HG02884 (cell line): ENCODE results near the gene GSTM5.
A peak's percentile ranks its signal among the peaks of the same experiment; 100 is the strongest.
"Not testable (repeated sequence)": the region's sequence is repeated elsewhere in the genome, so short reads cannot be mapped to it uniquely, and the experiment has no call there.

Experiments
- ATAC-seq: cut with Tn5 transposase; IDR thresholded peaks from one replicate; pipeline ENCODE4 v1.9.1; 2021; ENCODE audit warnings: mild to moderate bottlenecking, moderate library complexity; ENCODE audit not compliant: unreplicated experiment

Gene GSTM5

GRCh38 chr1:109711593-109712320 lies at the start of gene GSTM5:
TSS of gene GSTM5 (plus strand) at chr1:109712251. CDS start at chr1:109712313, 62 bp downstream.
- ATAC-seq = not testable (repeated sequence)

DNA sequence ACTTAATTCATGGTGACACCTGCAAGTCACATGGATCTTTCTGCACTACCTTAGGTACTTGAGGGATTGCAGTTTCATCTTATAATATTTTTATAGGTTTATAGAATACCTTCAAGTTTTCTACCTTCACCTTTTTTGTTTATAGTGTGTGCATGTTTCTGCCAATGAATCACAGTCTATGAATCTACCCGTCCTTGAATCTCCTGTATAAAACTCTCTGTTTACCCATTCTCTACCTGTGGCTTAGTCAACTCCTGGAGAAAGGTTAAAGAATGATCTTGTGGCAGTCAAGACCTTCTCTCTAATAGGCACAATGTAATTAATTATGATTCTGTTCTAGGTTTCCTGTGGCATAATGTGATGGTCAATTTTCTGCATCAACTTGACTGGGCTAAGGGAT lies 47.4 kb upstream of the GSTM5 start:
- no peak for ATAC-seq

DNA sequence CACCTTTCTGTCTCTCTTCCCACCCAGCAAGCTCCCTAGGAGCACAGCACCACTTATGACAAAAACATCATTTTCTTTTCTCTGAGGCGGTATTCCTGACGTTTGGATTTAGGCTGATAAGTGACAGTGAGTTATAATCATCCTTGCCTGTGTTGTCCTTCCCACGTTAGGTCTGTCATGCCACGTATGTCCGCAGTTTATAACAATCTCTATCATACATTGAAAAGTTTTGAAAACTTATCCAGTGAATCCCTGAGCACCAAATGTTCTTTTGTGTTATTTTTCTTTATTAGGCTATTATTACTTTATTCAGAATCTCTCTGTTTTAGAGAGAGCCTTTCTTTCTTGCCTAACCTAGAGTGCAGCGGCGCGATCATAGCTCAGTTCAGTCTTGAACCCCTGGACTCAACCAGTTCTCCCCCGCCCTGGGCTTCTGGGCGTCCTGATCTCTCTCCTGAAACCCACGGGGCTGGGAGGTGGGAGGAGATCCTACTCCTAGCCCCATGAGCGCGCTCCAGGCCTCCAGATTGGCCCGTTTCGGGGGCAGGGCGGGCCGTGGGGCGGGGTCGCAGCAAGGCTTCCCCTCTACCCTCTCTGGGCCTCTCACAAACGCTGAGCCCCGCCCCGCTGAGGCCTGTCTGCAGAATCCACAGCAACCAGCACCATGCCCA lies 44.5 kb upstream of the GSTM5 start, which contains the start of gene GSTM2:
TSS of gene GSTM2 (plus strand) at position 606 of the 671 bp plus-strand sequence. CDS start at position 665, 59 bp downstream.
- peak; percentile 87 for ATAC-seq

DNA sequence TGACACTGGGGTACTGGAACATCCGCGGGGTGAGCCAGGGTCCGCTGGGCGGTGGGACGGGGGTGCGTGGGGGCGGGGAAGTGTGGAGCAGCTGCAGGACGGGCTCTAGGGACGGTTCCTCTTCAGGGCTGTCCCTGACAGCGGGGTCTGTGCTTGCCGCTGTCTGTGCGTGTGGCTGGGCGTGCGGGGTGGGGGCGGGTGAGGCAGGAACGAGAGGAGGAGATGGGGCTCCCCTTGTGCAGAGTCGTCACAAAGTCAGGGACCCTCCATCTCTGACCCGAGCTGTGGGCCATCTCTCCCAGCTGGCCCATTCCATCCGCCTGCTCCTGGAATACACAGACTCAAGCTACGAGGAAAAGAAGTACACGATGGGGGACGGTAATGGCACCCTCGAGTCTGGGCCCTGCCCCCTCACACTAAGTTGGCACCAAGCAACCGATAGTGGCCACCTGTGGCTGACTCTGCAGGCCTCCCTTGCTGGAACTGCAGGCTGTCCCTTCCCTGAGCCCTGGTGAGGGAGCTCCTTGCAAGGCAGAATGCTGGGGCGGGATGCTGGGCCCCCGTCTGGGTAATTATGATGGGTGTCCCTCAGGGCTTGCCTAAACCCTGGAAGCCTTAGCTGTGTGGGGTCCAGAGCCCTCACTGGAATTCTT lies 43.8 kb upstream of the GSTM5 start:
- no peak for ATAC-seq

- no peak for ATAC-seq
Observed at GRCh38 chr1:109669246-109669948, 42.7 kb upstream of the GSTM5 start.

DNA sequence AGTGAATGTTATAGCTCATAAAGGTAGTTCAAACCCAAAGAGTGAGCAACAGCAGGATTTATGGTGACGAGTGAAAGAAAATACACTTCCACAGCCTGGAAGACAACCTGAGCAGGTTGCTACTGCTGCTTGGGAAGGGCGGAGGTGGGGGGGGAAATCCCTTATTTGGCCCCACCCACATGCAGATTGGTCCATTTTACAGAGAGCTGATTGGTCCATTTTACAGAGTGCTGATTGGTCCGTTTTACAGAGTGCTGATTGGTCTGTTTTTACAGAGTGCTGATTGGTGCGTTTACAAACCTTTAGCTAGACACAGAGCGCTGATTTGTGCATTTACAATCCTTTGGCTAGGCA lies 42.1 kb upstream of the GSTM5 start:
- ATAC-seq = not testable (repeated sequence)

DNA sequence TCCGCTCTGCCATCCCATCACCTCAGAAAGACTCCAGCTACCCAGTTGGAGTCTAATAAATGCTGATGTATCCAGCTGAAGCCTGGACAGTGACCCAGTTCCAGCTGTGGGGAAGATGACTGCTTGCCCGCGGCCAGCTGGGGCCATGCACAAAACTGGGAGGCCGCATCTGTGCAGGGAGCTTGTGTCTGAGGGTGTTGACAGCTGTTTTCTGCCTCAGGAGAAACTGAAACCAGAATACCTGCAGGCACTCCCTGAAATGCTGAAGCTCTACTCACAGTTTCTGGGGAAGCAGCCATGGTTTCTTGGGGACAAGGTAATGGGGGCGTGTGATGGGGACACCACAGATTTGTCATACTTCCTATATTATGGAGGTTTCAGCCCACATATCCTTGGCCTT lies 41.0 kb upstream of the GSTM5 start:
- ATAC-seq = no peak

DNA sequence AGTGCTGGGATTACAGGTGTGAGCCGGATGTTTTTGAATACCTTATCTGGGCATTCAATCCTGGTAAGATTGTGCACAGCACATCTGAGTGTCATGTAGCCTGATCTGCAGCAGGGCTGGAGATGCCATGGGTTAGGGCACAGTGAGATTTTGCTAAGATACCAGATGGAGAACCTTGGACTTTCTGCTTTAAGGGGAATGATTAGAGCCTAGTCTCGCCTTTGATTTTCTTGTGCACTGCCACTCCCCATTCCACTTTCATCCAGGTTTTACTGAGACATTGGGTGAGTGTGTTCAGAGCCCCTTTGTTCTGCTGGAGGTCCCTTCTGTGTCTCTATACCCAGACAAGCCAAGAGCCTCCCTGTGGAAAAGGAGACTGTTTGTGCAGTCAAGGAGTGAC lies 38.2 kb upstream of the GSTM5 start:
- ATAC-seq = not testable (repeated sequence)

- ATAC-seq = not testable (repeated sequence)
Observed at GRCh38 chr1:109676683-109677381, 35.2 kb upstream of the GSTM5 start.

- ATAC-seq = no peak
Observed at GRCh38 chr1:109677459-109677858, 34.6 kb upstream of the GSTM5 start.

DNA sequence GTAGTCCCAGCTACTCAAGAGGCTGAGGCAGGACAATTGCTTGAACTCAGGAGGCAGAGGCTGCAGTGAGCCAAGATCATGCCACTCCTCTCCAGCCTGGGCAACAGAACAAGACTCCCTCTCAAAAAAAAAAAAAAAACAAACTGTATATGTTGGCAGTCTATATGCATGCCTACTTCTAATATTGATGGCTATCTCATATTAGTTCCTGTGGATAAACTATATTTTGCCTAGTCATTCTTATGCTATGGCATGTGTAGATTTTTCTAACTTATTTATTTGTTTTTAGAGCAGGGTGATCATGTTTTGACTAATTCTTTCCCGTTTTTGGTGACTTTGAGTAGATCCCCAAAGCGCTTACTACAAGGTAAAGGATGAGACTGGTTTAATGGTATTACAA lies 33.4 kb upstream of the GSTM5 start:
- ATAC-seq = not testable (repeated sequence)

- ATAC-seq = not testable (repeated sequence)
Observed at GRCh38 chr1:109684777-109685176, 27.3 kb upstream of the GSTM5 start.

- not testable (repeated sequence) for ATAC-seq
Observed at GRCh38 chr1:109685399-109685798, 26.7 kb upstream of the GSTM5 start.

GRCh38 chr1:109685890-109686289 lies 26.2 kb upstream of the GSTM5 start:
- not testable (repeated sequence) for ATAC-seq

DNA sequence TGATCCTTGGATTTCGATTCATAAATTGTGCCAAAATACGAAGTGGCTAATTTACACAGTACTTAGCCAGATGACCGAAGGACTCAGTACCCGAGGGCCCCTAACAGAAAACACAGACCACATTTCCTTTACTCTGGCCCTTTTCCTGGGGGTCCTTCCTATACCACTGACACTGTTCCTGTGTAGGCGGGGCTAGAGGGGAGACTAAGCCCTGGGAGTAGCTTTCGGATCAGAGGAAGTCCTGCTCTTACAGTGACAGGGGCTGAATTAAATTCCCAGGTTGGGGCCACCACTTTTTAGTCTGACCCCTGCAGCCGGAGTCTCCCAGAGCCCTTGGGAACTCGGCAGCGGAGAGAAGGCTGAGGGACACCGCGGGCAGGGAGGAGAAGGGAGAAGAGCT lies 24.9 kb upstream of the GSTM5 start:
- ATAC-seq = not testable (repeated sequence)

GRCh38 chr1:109687641-109688499 lies 24.2 kb upstream of the GSTM5 start, which contains the start of gene GSTM1:
TSS of gene GSTM1 (plus strand) at chr1:109687817. CDS start at chr1:109687874, 57 bp downstream.
- peak; percentile 98 for ATAC-seq

- no peak for ATAC-seq
Observed at GRCh38 chr1:109689844-109690405, 22.1 kb upstream of the GSTM5 start.

- no peak for ATAC-seq
Observed at GRCh38 chr1:109691759-109692158, 20.3 kb upstream of the GSTM5 start.

DNA sequence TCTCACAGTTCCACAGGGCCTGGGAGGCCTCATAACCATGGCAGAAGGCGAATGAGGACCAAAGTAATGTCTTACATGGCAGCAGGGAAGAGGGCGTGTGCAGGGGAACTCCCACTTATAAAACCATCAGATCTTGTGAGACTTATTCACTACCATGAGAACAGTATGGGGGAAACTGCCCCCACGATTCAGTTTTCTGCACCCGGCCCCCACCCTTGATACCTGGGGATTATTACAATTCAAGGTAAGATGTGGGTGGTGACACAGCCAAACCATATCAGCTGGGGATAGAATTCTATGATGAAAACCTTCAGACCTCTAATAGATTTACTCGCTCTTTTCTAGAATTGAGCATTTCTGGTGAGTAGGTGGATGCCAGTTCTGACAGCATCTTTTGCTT lies 17.7 kb upstream of the GSTM5 start:
- not testable (repeated sequence) for ATAC-seq
